GM21367 (cell line): ENCODE measurements around the gene MFAP3.
"Not testable (repeated sequence)": the region's sequence is repeated elsewhere in the genome, so short reads cannot be mapped to it uniquely, and the experiment has no call there.

Experiments
- ATAC-seq: cut with Tn5 transposase; IDR thresholded peaks from one replicate; pipeline ENCODE4 v1.9.1; 2021; ENCODE audit not compliant: unreplicated experiment

MFAP3 gene

DNA sequence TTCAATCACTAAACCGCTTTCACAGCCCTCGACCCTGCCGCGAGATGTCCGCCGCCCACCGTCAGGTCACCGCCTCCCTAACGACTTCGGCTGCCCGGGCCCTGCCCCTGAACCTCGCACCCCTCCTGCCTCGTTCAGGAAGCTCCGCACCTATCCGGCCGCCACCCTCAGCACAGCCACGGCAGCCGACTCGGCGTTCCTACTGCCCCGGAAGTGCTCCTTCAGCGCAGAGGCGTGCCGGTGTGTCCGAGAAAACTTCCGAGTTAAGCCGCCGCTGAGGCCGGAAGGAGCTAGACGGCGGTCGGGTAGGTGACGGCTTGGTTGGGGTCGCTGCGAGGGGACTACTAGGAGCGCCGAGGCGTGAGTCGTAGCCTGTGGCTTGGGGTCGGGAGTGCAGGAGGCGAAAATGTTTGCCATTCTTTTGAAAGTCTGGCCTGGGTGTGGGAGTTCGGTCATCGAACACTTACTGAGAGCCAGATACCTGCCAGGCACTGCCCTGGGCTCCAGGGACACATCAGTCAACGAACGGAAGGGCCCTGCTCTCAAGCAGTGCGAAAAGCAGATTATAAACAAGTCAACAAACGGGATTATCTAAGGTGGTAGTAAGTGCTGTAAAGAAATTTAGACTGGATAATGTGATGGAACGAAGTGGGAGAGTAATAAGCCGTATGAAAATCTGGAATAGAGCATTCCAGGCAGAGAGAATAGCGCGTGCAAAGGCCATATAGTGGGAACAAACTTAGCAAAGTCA lies at the start of gene MFAP3, which contains the start of gene FAM114A2:
TSS of gene MFAP3 (plus strand) at position 261 of the 751 bp plus-strand sequence. CDS start 10,756 bp downstream, outside the sequence.
TSS of gene FAM114A2 (minus strand) at position 204 of the 751 bp plus-strand sequence. CDS start 3,957 bp downstream, outside the sequence.
- peak; percentile 97 for ATAC-seq

- no peak for ATAC-seq
Observed at GRCh38 chr5:153991168-153991567, 47.6 kb upstream of the MFAP3 start.

DNA sequence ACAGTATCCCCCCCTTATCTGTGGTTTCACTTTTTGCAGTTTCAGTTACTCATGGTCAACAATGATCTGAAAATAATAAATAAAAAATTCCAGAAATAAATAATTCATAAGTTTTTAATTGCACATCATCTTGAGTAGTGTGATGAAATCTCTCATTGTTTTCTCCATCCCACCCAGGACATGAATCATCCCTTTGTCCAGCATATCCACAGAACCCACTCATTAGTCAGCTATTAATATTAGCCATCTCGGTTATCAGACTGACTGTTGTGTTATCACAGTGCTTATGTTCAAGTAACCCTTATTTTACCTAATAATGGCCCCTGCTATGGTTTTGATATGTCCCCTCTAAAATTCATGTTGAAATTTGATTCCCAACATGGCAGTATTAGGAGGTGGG lies 40.8 kb upstream of the MFAP3 start:
- no peak for ATAC-seq

DNA sequence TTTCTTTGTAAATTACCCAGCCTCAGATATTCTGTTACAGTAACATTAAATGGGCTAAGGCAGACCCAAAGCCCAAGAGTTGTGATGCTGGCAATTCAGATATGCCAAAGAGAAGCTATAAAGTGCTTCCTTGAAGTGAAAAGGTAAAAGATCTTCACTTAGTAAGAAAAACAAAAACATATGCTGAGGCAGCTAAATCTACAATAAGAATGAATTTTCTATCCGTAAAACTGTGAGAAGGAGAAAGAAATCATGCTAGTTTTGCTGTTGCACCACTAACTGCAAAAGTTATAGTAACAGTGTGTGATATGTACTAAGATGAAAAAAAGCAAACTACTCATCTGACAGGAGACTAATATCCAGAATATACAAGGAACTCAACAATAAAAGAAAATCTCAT lies 40.0 kb upstream of the MFAP3 start:
- ATAC-seq = no peak

DNA sequence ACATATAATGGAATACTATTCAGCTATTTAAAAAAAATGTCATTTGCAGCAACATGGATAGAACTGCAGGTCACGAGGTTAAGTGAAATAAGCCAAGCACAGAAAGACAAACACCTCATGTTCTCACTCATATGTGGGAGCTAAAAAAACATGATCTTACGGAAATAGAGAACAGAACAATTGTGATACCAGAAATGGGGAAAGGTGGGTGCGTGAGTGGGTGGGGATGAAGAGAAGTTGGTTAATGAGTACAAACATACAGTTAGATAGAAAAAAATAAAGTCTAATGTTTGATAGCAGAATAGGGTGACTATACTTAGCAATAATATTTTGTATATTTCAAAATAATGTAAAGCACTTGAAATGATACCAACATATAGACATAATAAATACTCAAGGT lies 38.8 kb upstream of the MFAP3 start:
- ATAC-seq = no peak

DNA sequence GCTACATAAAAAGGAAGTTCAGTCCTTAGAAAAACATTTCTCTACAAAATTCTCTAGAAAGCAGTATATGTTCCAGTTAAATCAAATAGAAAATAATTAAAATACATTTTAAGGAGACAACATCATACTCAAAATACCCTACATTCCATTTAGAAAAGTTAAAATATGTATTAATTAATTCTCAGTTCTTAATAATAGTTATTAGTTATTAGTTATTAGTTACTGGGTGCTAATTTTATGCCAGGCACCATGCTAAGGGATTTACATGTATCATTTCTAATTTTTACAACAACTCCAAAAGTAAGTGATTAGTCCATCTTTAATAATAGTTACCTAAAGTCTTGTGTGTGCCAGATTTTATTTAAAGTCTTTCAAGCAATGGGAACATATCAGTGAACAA lies 38.1 kb upstream of the MFAP3 start:
- ATAC-seq = no peak

DNA sequence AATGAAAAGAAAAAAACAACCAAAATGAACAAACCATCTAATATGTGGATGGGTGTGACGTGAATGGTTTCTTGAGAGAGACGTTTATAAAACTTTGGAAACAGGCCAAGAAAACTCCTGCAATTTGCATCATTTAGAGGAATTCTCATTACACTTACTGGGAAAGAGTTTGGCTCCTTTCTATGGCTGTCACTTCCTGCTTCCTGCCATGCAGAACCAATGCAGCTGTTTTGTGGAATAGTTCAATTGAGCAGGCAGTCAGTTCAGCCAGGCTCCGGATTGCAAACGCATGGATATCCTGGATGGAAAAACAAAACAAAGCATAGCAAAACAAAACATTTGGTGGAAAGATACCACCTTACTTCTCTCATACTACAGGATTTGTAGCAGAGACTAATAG lies 36.7 kb upstream of the MFAP3 start:
- ATAC-seq = no peak

- no peak for ATAC-seq
Observed at GRCh38 chr5:154002511-154003020, 36.2 kb upstream of the MFAP3 start.

GRCh38 chr5:154005648-154006047 lies 33.1 kb upstream of the MFAP3 start:
- ATAC-seq = no peak

GRCh38 chr5:154010660-154011059 lies 28.1 kb upstream of the MFAP3 start:
- no peak for ATAC-seq

- ATAC-seq = no peak
Observed at GRCh38 chr5:154015071-154015693, 23.6 kb upstream of the MFAP3 start.

DNA sequence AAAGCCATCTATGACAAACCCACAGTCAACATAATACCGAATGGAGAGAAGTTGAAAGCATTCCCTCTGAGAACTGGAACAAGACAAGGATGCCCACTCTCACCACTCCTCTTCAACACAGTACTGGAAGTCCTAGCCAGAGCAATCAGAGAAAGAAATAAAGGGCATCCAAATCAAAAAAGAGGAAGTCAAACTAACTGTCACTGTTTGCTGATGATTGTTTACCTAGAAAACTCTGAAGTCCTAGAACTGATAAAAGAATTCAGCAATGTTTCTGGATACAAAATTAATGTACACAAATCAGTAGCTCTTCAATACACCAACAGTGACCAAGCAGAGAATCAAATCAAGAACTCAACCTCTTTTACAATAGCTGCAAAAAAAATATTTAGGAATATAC lies 19.8 kb upstream of the MFAP3 start:
- ATAC-seq = not testable (repeated sequence)

DNA sequence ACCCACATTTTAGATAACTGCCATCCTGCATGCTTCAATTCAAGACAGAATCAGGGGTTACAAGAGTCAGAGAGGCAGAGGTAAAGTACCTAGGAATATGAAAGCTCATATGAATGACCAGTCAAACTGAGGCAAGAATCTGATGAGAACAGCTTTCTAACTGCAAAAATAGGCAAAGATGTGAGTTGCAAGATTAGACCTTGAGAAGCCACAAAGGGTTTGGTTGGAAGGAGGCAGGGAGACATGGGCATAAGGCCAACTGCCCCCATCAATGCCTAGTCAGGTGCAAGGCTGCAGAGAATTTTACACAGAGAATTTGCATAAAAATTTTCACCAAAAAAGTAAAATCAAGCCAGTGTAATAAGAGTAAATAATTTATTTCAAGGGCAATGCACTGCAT lies 12.8 kb upstream of the MFAP3 start:
- ATAC-seq = no peak

DNA sequence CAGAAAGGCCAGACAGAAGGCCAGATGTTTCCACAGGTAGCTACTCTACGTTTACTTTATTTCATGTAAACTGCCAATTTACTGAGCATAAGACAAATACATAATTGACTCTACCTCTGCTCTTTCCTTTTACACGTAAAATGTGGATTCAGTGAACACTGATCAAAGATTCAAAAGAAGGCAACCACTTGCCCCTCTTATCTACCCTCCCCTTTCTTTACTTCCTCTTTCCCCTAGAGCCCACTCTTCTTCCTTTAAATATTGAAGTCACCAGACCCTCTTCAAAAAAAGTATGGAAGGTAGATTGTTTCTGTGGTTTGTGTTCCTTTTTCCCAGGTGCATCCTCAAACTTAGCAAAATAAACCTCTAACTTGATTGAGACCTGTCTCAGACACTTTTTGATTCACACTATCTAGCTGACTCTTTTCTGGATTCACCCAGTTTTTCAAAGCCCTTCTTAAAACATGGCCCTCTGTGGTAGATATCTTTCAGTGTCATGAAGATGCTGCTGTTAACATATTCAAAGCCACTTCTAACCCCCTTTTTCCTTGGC lies 6.8 kb upstream of the MFAP3 start:
- ATAC-seq = no peak

DNA sequence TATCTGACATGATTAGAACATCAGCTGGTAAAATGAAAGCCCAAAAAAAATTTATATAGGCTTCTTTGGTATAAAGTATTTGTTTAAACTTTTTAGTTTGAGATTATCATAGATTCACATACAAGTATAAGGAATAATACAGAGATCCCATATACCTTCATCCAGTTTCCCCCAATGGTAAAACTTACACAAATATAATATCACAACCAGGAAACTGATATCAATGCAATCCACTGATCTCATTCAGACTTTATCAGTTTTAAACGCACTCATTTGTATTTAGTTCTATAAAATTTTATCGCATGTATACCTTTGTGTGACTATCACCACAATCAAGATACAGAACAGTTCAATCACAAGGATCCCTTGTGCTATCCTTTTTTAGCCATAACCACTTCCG lies 3.8 kb upstream of the MFAP3 start:
- ATAC-seq = no peak

- peak; percentile 51 for ATAC-seq
Observed at GRCh38 chr5:154038261-154038706, 483 bp upstream of the MFAP3 start.

DNA sequence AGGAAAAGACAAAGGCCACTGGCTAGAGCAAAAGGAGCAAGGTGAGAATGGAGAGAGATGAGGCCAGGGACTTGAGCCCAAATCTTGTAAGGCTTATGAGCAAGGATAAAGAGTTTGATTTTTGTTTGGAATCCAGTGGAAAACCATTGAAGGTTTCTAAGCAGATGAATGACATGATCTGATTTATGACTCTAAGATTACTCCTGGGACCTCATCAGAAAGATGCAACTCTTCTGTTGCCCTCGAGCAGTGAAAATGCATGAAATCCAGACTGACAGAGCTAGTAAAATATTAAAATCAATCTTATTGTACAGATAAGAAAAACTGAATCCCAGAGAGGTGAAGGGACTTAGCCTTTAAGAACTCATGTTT lies 677 bp downstream of the MFAP3 start:
- no peak for ATAC-seq

- ATAC-seq = no peak
Observed at GRCh38 chr5:154042766-154043165, 4.0 kb downstream of the MFAP3 start.

DNA sequence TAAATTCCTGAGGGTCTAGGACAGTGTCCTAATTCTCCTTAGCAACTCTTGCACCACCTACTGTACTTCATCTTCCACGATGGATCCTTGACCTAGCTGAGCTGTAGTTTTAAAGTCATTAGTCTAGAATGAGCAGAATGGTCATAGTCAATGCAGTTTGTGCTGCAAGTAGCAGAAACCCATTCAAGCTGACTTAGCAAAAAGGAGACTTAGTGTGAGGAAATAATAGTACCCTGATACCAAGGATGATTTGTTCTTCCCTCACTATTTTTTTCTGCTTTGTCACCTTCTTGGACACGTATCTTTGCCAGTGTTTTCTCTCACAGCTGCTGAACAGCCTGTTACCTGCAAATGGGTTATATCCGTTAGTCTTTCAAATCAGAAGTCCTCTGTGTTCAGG lies 5.3 kb downstream of the MFAP3 start:
- no peak for ATAC-seq

DNA sequence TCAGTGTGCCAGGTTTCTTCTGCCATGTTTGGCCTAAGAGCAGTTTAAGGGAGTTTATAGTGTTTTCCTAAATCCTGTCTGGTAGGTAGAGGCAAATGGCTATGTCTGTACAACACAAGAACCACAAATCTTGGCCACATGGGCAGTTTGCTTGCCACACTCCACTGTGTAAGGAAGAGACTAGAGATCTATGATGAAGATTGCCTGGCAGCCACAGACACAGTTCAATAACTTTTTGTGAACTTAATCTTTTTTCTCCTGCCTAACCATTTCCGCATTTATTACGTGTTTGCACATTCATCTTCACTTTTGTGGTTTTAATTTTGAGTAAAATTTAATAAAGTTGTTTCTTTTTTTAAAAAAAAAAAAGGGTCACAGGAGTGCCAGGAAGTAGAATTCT lies 5.8 kb downstream of the MFAP3 start:
- ATAC-seq = no peak

- no peak for ATAC-seq
Observed at GRCh38 chr5:154046486-154046885, 7.7 kb downstream of the MFAP3 start.

DNA sequence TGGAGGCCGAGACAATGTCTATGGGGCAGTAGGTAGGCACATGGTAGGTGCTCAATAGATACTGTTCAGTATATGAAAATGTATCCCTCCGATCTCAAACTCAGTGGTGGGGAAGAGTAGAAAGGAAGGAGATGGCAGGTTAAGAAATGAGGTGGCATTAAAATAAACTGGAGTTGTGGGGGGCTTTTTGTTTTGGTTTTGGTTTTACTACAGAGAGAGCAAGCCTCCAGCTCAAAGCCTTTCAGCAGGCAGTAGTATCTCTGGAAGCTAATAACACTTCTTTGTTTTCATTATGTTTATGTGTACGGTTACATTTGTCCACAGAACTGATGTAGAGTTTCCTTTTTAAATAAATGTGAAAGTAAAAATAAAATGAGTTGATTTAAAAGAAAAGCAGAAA lies 8.6 kb downstream of the MFAP3 start:
- ATAC-seq = no peak
